Vagina (tissue), 2 donors: ENCODE data around the gene TPSAB1.

Source experiments
- POLR2A ChIP-seq, 2 donors: fragments of 450-650 bp; IDR thresholded peaks; one replicate each; pipeline ENCODE4 v1.6.1; 2017; ENCODE audit warnings: antibody characterized with exemption in 2 of 2, mild to moderate bottlenecking in 2 of 2, moderate library complexity in 2 of 2
- TF ChIP-seq, protein P1 (sequence below), 3 experiments: fragments of 450-650 bp in 2 of 3; fragments of 200-600 bp in 1 of 3; sonication (generic) in 1 of 3; IDR thresholded peaks; one replicate each; pipeline ENCODE4 v1.5.1; 2017 to 2019; ENCODE audit warnings: antibody characterized with exemption in 3 of 3, mild to moderate bottlenecking in 2 of 3, moderate library complexity in 2 of 3

- TF ChIP-seq, protein P1, sequence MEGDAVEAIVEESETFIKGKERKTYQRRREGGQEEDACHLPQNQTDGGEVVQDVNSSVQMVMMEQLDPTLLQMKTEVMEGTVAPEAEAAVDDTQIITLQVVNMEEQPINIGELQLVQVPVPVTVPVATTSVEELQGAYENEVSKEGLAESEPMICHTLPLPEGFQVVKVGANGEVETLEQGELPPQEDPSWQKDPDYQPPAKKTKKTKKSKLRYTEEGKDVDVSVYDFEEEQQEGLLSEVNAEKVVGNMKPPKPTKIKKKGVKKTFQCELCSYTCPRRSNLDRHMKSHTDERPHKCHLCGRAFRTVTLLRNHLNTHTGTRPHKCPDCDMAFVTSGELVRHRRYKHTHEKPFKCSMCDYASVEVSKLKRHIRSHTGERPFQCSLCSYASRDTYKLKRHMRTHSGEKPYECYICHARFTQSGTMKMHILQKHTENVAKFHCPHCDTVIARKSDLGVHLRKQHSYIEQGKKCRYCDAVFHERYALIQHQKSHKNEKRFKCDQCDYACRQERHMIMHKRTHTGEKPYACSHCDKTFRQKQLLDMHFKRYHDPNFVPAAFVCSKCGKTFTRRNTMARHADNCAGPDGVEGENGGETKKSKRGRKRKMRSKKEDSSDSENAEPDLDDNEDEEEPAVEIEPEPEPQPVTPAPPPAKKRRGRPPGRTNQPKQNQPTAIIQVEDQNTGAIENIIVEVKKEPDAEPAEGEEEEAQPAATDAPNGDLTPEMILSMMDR (IDR thresholded peaks at IDR 0.05) = no peak
- no peak for TF ChIP-seq POLR2A (IDR thresholded peaks at IDR 0.05)
Observed at GRCh38 chr16:1290860-1291575, 50.5 kb downstream of the TPSAB1 start.
